CMK (cell line): ENCODE data around the gene COL6A1.
"Not testable (repeated sequence)": the region's sequence is repeated elsewhere in the genome, so short reads cannot be mapped to it uniquely, and the experiment has no call there.

Experiments
- DNase-seq: peaks from one replicate; pipeline ENCODE4 v3.0.0-alpha.2; 2010; ENCODE audit warnings: low read depth

COL6A1 gene

DNA sequence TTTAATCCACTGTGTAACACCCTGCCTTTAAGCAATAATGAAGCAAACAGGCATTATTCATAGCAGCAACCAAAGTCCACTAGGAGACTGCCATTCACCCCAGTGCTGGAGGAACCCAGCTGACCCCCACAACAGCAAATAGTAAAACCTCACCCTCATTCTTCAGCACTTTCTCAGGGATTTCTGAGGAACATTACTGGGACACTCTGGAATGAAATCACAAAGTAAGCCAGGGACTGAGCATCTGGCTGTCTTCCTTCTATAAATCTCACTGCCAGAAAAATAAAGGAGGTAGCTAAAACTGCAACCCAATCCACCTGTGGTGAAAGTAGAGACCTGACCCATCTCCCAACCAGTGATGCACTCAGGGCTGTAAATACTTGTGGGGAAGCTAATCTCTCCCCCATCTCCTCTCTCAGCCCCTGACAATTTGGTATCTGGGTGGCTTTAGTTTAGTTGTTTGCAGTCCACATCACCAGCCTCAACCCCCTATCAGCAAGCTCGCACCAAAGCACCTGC lies 47.1 kb downstream of the COL6A1 start:
- no peak for DNase-seq

DNA sequence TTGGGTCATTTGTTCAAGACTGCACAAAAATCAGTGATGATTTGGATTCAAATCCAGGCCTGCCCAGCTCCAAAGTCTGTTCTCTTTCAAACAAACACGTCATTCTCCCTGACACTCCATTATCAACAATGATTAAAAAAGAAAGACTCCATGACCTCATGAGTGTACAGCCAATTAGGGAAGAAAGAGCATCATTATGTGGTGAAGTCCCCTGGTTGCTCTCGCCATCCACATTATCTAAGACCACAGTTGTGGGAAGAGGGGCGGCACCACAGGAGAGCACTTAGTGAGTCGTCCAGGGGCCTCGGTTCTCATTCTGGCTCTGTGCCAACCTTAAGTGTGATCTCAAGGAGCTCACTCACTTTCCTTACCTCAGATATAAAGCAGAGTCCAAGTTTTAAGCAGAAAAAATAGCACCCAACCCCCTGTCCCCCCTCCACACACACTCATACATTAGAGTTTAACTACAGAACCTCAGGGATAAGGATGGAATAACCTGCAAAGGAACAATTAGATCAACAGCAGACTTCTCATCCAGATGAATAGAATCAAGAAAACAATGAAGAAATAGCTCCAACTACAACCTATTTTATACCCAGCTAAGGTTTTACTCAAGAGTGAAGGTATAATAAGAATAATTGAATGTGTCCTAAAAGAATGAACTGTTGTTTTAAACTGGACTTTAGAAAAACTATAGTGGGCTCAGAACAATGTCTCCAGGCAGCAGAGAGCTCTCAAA lies 47.8 kb downstream of the COL6A1 start:
- DNase-seq = no peak

DNA sequence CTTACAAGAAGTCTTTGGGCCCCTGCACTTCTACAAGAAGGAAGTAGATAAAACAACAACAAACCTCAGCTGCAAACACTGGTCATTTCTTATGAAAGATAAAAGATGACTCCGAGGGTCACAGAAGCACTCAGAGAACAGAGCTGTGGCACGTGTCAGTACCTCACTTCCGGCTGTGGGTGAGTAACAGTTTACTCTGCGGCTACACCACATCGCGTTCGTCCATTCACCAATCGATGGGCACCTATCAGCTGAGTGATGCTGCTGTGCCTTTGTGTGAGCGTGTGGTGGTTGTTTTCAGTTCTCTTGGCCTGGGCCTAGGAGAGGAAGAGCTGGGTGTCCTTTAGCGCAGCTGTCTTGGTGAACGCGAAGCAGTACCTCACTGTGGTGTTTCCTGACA lies 49.9 kb downstream of the COL6A1 start:
- peak; percentile 92 for DNase-seq

DNA sequence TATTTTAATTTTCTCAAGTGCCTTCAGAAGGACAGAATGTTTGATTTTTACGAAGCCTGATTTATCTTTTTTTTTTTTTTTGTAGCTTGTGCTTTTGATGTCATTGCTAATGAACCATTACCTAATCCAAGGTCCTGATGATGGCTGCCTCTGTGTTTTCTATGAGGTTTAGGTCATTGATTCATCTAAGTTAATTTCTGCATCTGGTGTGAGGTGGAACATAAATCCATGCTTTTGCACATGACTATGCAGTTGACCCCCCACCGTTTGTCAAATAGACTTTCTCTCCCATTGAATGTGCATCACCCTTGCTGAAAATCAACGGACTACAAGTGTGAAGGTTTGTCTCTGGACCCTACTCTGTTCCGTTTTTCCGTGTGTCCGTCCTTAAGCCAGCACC lies 50.5 kb downstream of the COL6A1 start:
- DNase-seq = no peak

DNA sequence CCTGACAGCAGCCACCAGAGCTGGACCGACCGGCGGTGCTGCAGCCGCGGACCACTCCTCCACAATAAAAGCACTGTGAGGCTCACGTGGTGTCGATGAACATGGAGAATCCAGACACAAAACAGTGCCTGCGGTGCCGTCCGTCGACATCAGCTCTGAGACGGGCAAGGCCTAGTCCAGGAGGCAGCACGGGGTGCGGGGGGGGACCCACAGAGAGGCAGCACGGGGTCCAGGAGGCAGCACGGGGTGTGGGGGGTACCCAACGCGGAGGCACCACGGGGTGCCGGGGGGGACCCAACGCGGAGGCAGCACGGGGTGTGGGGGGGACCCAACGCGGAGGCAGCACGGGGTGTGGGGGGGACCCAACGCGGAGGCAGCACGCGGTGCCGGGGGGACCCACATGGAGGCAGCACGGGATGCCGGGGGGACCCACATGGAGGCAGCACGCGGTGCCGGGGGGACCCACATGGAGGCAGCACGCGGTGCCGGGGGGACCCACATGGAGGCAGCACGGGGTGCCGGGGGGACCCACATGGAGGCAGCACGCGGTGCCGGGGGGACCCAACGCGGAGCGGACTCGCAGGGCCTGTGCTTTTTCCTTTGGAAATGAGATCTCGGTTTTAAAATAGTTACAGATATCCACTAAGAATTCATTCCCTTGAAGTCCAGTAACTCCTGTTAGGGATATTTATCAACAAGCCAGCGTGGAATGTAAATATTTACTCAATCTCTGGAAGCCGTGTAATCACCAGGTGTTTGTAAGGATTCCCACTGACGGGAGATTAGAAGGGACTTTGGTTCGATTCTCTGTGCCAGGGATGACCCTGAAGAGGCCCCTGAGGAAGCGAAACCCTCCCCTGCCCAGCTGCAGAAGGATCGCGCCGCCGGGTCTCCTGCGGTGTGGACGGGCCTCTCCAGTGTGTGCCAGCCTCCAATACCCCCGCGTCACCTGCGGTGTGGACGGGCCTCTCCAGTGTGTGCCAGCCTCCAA lies 52.1 kb downstream of the COL6A1 start:
- no peak for DNase-seq

DNA sequence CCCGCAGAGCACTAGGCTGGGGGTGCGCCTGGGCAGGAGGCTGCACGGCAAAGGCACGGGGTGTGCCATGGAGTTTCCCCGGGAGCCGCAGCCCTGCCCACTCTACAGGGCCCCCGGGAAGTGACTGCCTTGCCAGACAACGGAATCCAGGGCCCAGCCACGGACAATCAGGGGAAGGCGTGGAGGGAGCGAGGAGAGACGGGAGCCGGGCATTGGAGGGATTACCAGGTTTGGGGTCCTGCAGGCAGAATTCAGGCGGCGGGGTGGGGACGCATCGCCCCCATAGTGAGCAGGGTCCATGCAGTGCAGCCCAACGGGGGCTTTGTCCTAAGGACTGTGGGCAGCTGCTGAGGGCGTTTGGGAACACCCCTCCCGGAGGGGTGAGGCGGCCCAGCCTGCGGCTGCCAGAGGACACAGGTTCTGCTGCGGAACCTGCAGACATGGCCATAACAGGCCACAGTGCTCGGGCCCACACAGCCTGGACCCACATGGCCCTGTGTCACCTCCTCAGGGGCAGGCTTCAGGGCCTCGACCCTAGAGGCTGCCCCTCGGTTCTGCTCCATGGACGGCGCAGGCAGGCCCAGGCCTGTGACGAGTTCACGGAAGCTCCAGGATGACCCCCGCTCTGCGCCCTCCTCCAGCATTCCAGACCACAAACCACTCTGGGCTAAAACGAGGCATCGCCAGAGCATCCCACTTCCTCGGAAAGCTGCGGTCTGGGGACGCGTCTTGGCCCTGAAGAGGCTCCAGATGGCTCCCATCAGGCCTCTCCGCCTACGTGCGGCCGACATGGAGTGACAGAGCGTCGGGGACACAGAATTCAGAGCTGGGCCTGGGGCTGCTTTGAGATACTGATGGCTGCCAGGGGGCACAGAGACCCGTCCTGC lies 54.5 kb downstream of the COL6A1 start:
- no peak for DNase-seq

DNA sequence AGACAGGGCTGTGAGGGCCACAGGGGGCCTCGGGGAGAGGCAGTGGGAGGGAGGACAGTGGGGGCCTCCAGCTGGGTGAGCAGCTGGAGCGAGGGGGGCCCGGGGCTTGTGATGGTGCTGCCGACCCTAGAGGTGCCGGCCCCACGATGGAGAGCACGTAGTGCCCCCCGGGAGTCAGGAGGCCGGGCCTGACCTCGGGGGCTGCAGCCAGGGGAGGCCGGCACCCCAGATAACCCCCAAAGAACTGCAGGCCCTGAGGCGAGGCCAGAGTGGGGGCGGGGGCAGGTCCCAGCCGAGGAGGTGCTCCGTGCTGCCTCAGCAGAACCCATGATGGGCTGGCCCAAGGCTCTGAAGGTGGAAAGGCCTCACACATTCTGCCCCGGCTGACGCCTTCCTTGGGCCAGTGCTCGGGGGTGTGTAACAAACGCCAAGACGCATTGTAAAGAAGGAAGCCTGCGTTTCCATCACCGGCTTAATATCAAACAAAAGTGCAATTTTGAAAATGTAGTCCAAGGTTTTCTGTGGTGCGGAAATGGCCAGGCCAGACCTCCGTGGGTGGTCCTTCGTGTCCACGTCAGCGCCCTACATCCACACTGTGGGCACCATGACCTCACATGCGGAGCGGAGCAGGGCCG lies 55.2 kb downstream of the COL6A1 start:
- no peak for DNase-seq

DNA sequence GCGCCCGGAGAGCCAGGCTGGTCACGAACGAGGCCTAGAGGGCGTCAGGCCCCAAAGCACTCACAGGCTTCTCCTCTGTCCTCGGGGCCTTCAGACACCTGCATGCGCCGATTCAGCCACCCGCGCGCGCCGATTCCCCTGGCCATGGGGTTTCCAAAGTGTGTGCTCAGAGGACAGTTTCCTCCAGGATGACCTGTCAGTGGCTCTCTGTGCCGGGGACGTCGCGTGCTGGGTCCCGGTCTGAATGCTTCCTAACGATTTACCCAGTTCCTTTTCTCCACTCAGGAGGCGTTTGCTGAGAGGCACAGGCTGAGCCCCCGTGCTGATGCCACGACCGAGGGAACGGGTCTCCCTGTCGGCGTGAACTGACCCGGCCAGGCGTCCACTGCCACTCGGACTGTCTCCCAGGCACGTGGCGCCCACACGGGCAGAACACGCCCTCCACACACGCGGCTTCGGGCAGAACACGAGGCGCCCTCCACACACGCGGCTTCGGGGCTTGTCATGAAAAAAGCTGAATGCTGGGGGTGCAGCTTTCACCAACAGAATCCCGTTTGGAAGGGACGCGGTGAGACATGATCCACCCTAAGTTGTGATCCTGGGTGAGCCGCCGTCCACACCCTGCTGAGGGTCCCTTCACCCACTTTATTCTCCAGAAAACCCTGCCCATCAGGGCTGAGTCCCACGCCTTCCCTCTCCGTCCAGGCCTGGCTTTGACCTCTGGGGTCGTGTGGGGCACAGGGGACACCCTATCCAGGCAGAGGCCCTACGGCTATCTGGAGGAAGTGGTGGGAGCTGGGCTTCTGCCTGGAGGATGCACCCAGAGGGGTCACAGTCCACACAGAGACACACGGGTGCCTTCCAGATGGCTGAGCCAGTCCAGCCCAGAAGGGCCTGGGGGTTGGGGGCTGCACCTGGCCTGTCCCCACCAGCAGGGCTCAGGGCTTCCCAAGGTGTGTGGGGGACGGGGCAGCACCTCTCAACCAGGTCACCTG lies 56.1 kb downstream of the COL6A1 start:
- no peak for DNase-seq

DNA sequence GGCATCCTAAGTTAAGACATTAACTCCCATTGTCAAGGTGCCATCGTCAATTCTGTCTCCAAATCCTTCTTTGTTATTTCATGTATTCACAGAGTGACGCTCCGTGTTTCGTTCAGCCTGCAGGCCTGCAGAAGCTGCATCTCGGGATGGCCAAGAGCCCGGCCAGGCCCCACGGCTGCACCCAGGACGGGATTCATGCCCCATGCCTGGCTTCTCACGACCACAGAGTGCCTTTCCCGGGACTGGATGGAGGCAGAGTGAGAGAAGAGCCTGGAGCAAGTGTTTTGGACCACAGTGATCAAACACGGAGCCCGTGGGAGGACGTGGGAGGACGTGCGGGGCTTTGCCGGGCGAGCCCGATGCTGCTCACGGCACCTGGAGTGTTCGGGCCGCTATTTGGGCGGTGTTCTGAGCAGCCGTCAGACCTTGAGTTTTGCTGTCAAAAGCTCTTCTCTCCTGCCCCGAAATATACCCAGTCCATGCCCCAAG lies 56.8 kb downstream of the COL6A1 start:
- no peak for DNase-seq

DNA sequence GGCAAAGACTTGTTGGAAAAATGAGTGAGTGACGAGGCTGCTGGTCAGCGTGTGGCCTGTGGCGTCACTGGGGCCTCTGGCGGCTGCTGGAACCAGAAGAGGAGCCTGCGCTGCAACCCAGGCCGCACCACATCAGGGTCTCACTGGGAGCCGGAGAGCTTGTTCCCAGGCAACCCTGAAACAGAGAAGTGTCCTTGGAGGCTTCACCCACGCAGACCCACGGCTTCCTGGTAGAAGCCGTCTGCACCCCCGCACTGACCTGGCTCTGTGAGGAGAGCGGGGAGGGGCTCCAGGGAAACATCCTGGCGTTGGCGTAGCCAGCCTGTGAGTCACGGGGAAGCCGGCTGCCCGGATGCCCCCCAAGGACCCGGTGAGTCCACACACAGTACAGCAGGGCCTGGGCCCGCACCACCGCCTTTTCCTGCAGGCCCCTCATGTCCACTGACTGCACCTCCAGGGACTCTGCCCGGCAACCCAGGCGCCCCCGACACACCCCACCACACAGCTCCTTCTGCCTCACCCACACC lies 57.4 kb downstream of the COL6A1 start:
- no peak for DNase-seq

DNA sequence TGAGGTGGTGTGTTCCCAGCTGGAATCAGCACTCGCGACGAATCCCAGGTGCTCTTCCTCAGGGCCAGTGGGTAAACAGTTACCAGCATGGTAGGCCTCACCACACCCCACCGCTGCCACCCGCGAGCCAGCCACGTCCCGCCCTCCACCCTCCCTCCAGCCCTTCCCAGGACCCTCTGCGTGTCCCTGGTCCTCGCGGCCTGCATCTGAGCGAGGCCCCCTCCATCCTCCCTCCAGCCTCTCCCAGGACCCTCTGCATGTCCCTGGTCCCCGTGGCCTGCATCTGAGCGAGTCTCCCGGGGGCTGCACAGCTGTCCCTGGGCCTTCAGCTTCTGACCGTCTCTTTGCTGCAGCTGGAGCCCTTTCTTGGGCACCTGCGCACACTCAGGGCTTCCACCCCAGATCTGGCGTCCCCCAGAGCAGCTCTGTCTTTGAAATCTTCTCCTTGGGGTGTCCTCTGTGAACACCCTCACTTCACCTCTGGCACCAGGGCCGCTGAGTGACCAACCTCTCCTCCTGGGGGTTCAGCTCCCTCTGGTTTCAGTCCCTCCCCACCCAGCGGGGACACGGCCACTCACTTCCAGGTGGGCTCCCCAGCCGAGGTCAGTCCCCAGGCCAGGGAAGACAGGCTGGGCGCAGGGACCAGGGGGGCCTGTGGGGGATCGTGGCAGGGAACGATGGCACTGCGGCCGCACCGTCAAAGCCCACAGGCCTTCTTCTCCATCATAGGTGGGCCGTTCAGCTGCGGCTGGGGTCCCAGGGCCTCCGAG lies 58.5 kb downstream of the COL6A1 start:
- DNase-seq = no peak

DNA sequence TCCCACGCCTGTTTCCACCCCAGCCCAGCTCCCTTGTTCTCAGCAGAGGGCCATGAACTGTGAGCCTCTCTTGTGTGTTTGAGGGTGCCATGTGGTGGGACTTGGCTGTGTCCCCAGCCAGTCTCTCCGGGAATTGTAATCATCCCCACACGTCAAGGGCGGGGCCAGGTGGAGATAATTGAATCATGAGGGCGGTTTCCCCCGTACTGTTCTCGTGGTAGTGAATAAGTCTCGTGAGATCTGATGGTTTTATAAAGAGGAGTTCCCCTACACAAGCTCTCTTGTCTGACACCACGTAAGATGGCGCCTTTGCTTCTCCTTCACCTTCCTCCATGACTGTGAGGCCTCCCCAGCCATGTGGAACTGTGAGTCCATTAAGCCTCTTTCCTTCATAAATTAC lies 59.1 kb downstream of the COL6A1 start:
- no peak for DNase-seq

DNA sequence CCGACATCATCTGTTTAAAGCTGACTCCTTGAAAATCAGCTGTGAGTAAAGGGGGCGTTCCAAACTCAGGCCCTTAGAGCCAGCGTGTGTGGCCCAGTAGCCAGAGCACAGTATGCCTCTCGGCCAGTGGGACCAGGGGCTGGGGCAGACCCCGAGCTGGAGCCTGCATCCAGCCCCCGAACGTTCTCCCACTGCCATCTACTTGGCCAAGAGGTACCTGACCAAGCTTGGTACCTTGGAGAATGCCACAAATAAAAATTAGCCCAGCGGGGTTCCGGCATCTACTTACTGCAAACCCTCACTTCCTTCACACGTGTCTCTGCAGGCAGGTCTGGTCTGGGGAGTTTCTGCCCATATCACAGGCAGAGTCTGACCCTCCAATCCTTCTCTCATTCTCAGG lies 59.6 kb downstream of the COL6A1 start:
- DNase-seq = no peak

DNA sequence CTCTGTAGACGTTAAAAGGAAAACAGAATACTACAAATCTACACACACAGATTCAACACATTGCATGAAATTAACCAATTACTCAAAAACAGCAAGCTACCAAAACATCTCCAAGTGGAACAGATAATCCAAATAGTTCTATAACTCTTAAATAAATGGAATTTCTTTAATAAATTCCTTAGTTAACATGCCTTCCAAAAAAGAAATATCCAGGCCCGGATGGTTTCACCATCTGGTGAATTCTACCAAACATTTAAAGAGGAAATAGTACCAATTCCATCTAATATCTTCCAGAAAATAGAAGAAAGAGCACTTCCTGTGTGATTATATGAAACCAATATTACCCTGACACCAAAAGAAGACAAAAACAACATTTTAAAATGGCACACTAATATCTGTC lies 63.6 kb downstream of the COL6A1 start:
- no peak for DNase-seq

DNA sequence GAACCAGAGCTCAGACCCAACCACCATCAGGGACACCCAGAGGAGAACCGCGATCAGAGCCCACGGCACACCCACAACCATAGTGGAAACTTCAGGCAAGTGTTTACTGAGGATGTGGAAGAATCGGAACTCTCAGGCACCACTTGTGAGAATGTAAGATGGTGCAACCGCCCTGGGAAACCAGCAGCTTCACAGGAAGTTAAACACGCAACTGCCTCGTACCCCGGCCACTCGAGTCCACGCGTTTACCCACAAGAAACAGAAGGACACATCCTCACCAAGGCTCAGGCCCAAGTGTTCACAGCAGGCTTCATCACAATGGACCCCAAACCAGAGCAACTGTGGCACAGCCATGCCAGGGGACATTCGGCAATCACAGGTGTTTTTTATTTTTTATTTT lies 64.9 kb downstream of the COL6A1 start:
- DNase-seq = no peak

DNA sequence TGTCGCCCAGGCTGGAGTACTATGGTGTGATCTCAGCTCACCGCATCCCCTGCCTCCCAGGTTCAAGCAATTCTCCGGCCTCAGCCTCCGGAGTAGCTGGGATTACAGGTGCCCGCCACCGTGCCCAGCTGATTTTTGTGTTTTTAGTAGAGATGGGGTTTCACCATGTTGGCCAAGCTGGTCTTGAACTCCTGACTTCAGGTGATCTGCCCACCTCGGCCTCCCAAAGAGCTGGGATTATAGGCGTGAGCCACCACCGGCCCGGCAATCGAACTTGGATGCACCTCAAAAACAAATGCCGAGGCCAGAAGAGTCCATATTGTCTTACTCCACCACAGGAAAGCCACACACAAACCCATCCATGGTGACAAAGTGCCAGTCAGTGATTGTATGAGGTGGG lies 65.3 kb downstream of the COL6A1 start:
- not testable (repeated sequence) for DNase-seq

DNA sequence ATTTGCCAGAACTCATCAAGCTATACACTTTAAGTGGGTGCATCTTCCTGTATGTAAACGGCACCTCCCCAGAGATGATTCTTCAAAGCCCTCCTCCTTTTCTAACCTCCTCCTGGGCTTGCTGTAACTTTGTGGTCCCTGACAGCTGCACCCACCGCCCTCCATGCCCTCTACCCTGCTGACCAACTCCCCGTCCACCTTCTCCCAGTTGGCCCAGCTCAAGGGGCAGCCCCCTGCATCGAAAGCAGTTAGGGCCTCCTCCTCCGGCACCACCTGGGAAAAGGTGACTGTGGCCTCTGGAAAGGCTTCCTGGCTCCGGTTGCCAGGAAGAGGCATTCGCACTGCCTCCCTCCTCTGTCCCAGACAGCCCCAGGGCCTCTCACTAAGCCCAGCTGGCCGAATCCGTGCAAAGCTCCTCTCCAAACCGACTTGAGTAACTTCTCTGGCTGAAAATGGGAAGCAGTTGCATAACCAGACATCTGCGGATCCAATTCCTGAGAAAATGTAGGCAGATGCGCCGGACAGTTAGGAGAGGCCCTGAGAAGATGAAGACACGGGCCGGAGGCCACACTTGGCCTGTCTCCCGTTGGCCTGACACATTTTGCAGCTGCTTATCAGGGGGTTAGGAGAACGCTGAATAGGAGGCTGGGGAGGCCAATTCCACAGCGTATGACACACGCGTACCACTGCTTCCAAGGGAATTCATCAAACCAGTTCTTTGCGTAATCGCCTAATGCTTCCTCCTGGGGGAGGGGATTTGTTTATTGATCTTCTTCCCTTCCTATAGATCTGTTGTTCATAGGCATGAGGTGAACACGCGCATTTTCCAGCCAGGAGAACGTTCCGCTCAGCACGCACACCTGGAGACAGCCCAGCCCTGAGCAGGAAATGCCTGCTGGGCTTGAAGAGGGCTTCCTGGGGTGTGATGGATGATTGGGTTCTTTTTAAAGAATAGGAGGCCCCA lies 67.6 kb downstream of the COL6A1 start:
- no peak for DNase-seq
